HepG2 (cell line): ENCODE data around the gene NINL. TPM values are rescaled to one million over a fixed set of nuclear protein-coding genes. Genes with fewer than 3 reads are reported as not detected.
A peak's percentile ranks its signal among the peaks of the same experiment; 100 is the strongest.

Experiments
- CHCHD3 ChIP-seq: sonication (generic); formaldehyde crosslinking; IDR thresholded peaks from 2 replicates; pipeline ENCODE4 v1.8.0; 2022; ENCODE audit warnings: mild to moderate bottlenecking, missing genetic modification reagents, moderate library complexity
- GTF2F1 ChIP-seq: fragments of 150-350 bp; IDR thresholded peaks from 2 replicates; pipeline ENCODE4 v1.6.1; 2014; ENCODE audit warnings: low read length
- HOXD1 ChIP-seq: sonication (generic); formaldehyde crosslinking; IDR thresholded peaks from 2 replicates; pipeline ENCODE4 v1.5.0; 2020; ENCODE audit warnings: missing genetic modification reagents
- KMT2B ChIP-seq: IDR thresholded peaks from 2 replicates; pipeline ENCODE4 v1.6.1; 2016; ENCODE audit warnings: missing genetic modification reagents, missing compliant biosample characterization
- LCORL ChIP-seq, 2 experiments: fragments of 450-650 bp in 1 of 2; sonication (generic) in 1 of 2; formaldehyde crosslinking in 1 of 2; IDR thresholded peaks; 2 replicates each; pipeline versions ENCODE4 v1.5.0 to v1.6.1; 2017 to 2020; ENCODE audit warnings: antibody characterized with exemption in 1 of 2, missing genetic modification reagents in 1 of 2
- ONECUT2 ChIP-seq: sonication (generic); formaldehyde crosslinking; IDR thresholded peaks from 2 replicates; pipeline ENCODE4 v1.4.0; 2020; ENCODE audit warnings: missing genetic modification reagents
- SATB2 ChIP-seq: sonication (generic); formaldehyde crosslinking; IDR thresholded peaks from 2 replicates; pipeline ENCODE4 v1.5.0; 2020; ENCODE audit warnings: missing genetic modification reagents
- SETDB1 ChIP-seq: sonication (generic); formaldehyde crosslinking; IDR thresholded peaks from 2 replicates; pipeline ENCODE4 v1.5.1; 2020; ENCODE audit warnings: missing genetic modification reagents, mild to moderate bottlenecking, borderline replicate concordance
- SIX4 ChIP-seq: sonication (generic); formaldehyde crosslinking; IDR thresholded peaks from 2 replicates; pipeline ENCODE4 v1.4.0; 2020; ENCODE audit warnings: missing genetic modification reagents
- STAG1 ChIP-seq: sonication (generic); formaldehyde crosslinking; IDR thresholded peaks from 2 replicates; pipeline ENCODE4 v1.4.0; 2020; ENCODE audit warnings: missing genetic modification reagents
- ZIK1 ChIP-seq: sonication (generic); formaldehyde crosslinking; IDR thresholded peaks from 2 replicates; pipeline ENCODE4 v1.5.0; 2020; ENCODE audit warnings: mild to moderate bottlenecking, low read depth, missing genetic modification reagents, borderline replicate concordance
- ZMYM4 ChIP-seq: sonication (generic); formaldehyde crosslinking; IDR thresholded peaks from 2 replicates; pipeline ENCODE4 v1.8.1; 2023; ENCODE audit warnings: mild to moderate bottlenecking, missing genetic modification reagents
- ZNF256 ChIP-seq: sonication (generic); formaldehyde crosslinking; conservative IDR thresholded peaks from 2 replicates; pipeline ENCODE4 v1.4.0; 2020; ENCODE audit warnings: missing genetic modification reagents
- ZNF598 ChIP-seq: sonication (generic); formaldehyde crosslinking; IDR thresholded peaks from 2 replicates; pipeline ENCODE4 v1.5.1; 2020; ENCODE audit warnings: mild to moderate bottlenecking, missing genetic modification reagents, borderline replicate concordance
- ZNF749 ChIP-seq: sonication (generic); formaldehyde crosslinking; IDR thresholded peaks from 2 replicates; pipeline ENCODE4 v1.8.0; 2022; ENCODE audit warnings: mild to moderate bottlenecking, missing genetic modification reagents, moderate library complexity, borderline replicate concordance
- ZNF879 ChIP-seq: sonication (generic); formaldehyde crosslinking; IDR thresholded peaks from 2 replicates; pipeline ENCODE4 v1.8.1; 2023; ENCODE audit warnings: missing genetic modification reagents
- polyA plus RNA-seq, 8 experiments: library from polyadenylated mRNA; depleted of rRNA in 3 of 8; stranded (reverse) in 7 of 8; unstranded in 1 of 8; fragments of >200 nt; fragmentation: Illumina TruSeq in 4 of 8; extraction: Trizol in 4 of 8; gene quantifications; 2 replicates each; pipeline versions ENCODE4 v1.2.1 to v1.2.3, GENCODE V29; 2011 to 2016; ENCODE audit warnings: low read depth in 4 of 8, missing spikeins in 1 of 8, mixed read lengths in 1 of 8; ENCODE audit not compliant: insufficient read depth in 1 of 8
- total RNA-seq, 5 experiments: library from RNA; depleted of rRNA; stranded (reverse); fragments of >200 nt; fragmentation: Illumina TruSeq; extraction: Trizol; gene quantifications; 2 replicates each; pipeline ENCODE4 v1.2.3, GENCODE V29; 2016; ENCODE audit warnings: low read depth in 1 of 5
- TF ChIP-seq, protein P1 (sequence below): sonication (generic); formaldehyde crosslinking; conservative IDR thresholded peaks from 2 replicates; pipeline ENCODE4 v1.8.1; 2023; ENCODE audit warnings: missing genetic modification reagents
- TF ChIP-seq, protein P2 (sequence below): sonication (generic); formaldehyde crosslinking; IDR thresholded peaks from 2 replicates; pipeline ENCODE4 v1.4.0; 2020; ENCODE audit warnings: missing genetic modification reagents
- TF ChIP-seq, protein P3 (sequence below): IDR thresholded peaks from 2 replicates; pipeline ENCODE4 v1.6.1; 2016; ENCODE audit warnings: missing biosample characterization, missing genetic modification reagents, low read depth
- TF ChIP-seq, protein P4 (sequence below): sonication (generic); formaldehyde crosslinking; IDR thresholded peaks from 2 replicates; pipeline ENCODE4 v1.4.0; 2020; ENCODE audit warnings: missing genetic modification reagents
- TF ChIP-seq, protein P5 (sequence below): sonication (generic); formaldehyde crosslinking; IDR thresholded peaks from 2 replicates; pipeline ENCODE4 v1.5.1; 2020; ENCODE audit warnings: missing genetic modification reagents, mild to moderate bottlenecking, borderline replicate concordance

Gene NINL
- total and polyA plus RNA-seq, 2 of the 13 experiments (the other 11 are each of a cell fraction or from before 2014, with no cell fraction given), result 32.3 to 34.3 TPM

DNA sequence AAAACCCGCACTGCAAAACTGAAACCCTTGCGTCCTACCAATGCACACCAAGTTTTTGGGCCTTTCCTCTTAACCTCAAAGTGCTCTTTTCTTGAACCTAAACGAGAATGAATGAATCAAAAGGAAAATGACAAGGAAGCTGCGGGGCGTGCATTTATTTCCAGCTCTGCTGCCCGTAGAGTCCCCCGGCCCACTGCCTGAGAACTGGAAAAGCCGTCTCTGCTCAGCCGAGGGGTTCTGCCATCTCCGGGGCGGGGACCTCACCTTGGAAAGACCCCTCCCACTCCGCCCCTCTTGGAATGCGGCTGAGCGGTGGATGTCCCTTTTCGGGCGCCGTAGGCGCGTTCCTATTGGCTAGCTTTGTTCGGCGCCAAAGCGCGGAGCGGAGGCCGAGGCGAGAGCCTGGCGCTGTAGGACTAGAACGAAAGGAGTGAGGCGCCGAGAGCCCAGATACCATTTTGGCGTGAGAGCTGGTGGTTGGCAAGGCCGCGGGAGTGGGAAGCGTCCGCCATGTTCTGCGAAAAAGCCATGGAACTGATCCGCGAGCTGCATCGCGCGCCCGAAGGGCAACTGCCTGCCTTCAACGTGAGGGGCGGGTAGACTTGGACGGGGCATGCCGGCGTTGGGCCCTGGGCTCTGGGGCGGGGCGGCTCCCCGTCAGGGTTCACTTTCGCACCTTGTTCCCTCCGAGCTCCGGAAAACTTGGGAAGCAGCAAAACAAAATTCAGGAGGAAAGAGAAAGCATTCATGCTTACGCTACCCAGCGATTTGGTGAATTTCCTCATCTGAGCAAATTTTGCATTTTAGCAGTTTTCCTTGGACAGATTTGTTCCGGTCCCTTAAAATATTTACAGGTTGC is 177.8 kb downstream of the NINL start, which contains the start of gene GINS1 (continued):
- no peak for TF ChIP-seq LCORL (IDR thresholded peaks at IDR 0.05)
- peak; percentile 81; the same call in 1 of the 2 replicates for TF ChIP-seq LCORL (CRISPR knock-in tag; IDR thresholded peaks at IDR 0.05)
- TF ChIP-seq, protein P1, sequence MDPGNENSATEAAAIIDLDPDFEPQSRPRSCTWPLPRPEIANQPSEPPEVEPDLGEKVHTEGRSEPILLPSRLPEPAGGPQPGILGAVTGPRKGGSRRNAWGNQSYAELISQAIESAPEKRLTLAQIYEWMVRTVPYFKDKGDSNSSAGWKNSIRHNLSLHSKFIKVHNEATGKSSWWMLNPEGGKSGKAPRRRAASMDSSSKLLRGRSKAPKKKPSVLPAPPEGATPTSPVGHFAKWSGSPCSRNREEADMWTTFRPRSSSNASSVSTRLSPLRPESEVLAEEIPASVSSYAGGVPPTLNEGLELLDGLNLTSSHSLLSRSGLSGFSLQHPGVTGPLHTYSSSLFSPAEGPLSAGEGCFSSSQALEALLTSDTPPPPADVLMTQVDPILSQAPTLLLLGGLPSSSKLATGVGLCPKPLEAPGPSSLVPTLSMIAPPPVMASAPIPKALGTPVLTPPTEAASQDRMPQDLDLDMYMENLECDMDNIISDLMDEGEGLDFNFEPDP (CRISPR knock-in tag), result peak; percentile 89; the same call in 1 of the 2 replicates
- peak; percentile 99 for TF ChIP-seq ZNF256 (CRISPR knock-in tag)
- TF ChIP-seq HOXD1 (CRISPR knock-in tag), result peak; percentile 98
- TF ChIP-seq ZNF879, result peak; percentile 96
- TF ChIP-seq ZNF749 (CRISPR knock-in tag), result peak; percentile 99
- peak; percentile 100 for TF ChIP-seq ZMYM4 (CRISPR knock-in tag)
- TF ChIP-seq, protein P2, sequence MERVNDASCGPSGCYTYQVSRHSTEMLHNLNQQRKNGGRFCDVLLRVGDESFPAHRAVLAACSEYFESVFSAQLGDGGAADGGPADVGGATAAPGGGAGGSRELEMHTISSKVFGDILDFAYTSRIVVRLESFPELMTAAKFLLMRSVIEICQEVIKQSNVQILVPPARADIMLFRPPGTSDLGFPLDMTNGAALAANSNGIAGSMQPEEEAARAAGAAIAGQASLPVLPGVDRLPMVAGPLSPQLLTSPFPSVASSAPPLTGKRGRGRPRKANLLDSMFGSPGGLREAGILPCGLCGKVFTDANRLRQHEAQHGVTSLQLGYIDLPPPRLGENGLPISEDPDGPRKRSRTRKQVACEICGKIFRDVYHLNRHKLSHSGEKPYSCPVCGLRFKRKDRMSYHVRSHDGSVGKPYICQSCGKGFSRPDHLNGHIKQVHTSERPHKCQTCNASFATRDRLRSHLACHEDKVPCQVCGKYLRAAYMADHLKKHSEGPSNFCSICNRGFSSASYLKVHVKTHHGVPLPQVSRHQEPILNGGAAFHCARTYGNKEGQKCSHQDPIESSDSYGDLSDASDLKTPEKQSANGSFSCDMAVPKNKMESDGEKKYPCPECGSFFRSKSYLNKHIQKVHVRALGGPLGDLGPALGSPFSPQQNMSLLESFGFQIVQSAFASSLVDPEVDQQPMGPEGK (CRISPR knock-in tag), result peak; percentile 98
- peak; percentile 97 for TF ChIP-seq SATB2 (CRISPR knock-in tag)
- TF ChIP-seq SETDB1 (CRISPR knock-in tag), result no peak
- TF ChIP-seq, protein P3, sequence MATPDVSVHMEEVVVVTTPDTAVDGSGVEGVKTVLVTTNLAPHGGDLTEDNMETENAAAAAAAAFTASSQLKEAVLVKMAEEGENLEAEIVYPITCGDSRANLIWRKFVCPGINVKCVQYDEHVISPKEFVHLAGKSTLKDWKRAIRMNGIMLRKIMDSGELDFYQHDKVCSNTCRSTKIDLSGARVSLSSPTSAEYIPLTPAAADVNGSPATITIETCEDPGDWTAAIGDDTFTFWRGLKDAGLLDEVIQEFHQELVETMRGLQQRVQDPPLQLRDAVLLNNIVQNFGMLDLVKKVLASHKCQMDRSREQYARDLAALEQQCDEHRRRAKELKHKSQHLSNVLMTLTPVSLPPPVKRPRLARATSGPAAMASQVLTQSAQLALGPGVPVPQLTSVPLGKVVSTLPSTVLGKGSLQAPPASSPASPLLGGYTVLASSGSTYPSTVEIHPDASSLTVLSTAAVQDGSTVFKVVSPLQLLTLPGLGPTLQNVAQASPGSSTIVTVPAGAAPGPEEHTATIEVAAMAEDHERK, result peak; percentile 53
- peak; percentile 41 for TF ChIP-seq STAG1 (CRISPR knock-in tag)
- TF ChIP-seq, protein P4, sequence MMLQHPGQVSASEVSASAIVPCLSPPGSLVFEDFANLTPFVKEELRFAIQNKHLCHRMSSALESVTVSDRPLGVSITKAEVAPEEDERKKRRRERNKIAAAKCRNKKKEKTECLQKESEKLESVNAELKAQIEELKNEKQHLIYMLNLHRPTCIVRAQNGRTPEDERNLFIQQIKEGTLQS, result no peak; the same call in none of the 2 replicates
- TF ChIP-seq KMT2B, result peak; percentile 99
- no peak for TF ChIP-seq GTF2F1
- peak; percentile 80; the same call in 1 of the 2 replicates for TF ChIP-seq ONECUT2 (CRISPR knock-in tag)
- peak; percentile 99 for TF ChIP-seq ZNF598 (CRISPR knock-in tag)
- TF ChIP-seq SIX4 (CRISPR knock-in tag), result peak; percentile 64; the same call in 1 of the 2 replicates
- TF ChIP-seq, protein P5, sequence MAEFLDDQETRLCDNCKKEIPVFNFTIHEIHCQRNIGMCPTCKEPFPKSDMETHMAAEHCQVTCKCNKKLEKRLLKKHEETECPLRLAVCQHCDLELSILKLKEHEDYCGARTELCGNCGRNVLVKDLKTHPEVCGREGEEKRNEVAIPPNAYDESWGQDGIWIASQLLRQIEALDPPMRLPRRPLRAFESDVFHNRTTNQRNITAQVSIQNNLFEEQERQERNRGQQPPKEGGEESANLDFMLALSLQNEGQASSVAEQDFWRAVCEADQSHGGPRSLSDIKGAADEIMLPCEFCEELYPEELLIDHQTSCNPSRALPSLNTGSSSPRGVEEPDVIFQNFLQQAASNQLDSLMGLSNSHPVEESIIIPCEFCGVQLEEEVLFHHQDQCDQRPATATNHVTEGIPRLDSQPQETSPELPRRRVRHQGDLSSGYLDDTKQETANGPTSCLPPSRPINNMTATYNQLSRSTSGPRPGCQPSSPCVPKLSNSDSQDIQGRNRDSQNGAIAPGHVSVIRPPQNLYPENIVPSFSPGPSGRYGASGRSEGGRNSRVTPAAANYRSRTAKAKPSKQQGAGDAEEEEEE (CRISPR knock-in tag), result no peak; the same call in 1 of the 2 replicates
- peak; percentile 98; the same call in 1 of the 2 replicates for TF ChIP-seq CHCHD3 (CRISPR knock-in tag)
- peak; percentile 97 for TF ChIP-seq ZIK1 (CRISPR knock-in tag)
